HG03095 (cell line): ENCODE measurements around the gene CD2BP2.
"Not testable (repeated sequence)": the region's sequence is repeated elsewhere in the genome, so short reads cannot be mapped to it uniquely, and the experiment has no call there.

Experiments
- ATAC-seq: cut with Tn5 transposase; IDR thresholded peaks from one replicate; pipeline ENCODE4 v1.9.1; 2021; ENCODE audit warnings: moderate library complexity; ENCODE audit not compliant: unreplicated experiment

CD2BP2 gene

GRCh38 chr16:30355144-30355953 is at the start of gene CD2BP2:
CD2BP2 (minus strand) TSS chr16:30355308; CDS start chr16:30354681, 627 bp downstream.
- peak; percentile 50 for ATAC-seq

GRCh38 chr16:30401768-30402425 is 46.8 kb upstream of the CD2BP2 start:
- ATAC-seq = no peak

GRCh38 chr16:30399435-30400186 is 44.5 kb upstream of the CD2BP2 start:
- ATAC-seq = no peak

GRCh38 chr16:30398661-30399434 is 43.7 kb upstream of the CD2BP2 start:
- ATAC-seq = no peak

GRCh38 chr16:30397776-30398660 is 42.9 kb upstream of the CD2BP2 start:
- ATAC-seq = no peak

GRCh38 chr16:30397056-30397455 is 41.9 kb upstream of the CD2BP2 start:
- ATAC-seq = no peak

GRCh38 chr16:30396627-30397026 is 41.5 kb upstream of the CD2BP2 start:
- ATAC-seq = not testable (repeated sequence)

GRCh38 chr16:30395992-30396585 is 41.0 kb upstream of the CD2BP2 start:
- no peak for ATAC-seq

- ATAC-seq = peak; percentile 40
Measured at GRCh38 chr16:30395155-30395991, 40.3 kb upstream of the CD2BP2 start, which contains the start of gene ZNF48. ZNF48 (plus strand) TSS chr16:30395420; CDS start chr16:30395795, 375 bp downstream.

GRCh38 chr16:30394592-30395154 is 39.6 kb upstream of the CD2BP2 start:
- ATAC-seq = no peak

- ATAC-seq = no peak
Measured at GRCh38 chr16:30383521-30383920, 28.4 kb upstream of the CD2BP2 start.

- ATAC-seq = no peak
Measured at GRCh38 chr16:30382111-30382881, 27.2 kb upstream of the CD2BP2 start, which contains the start of gene SEPTIN1. SEPTIN1 (minus strand) TSS chr16:30382561; CDS start chr16:30382542, 19 bp downstream.

- no peak for ATAC-seq
Measured at GRCh38 chr16:30381291-30382041, 26.4 kb upstream of the CD2BP2 start.

GRCh38 chr16:30380803-30381208 is 25.7 kb upstream of the CD2BP2 start:
- ATAC-seq = no peak

- ATAC-seq = no peak
Measured at GRCh38 chr16:30380072-30380802, 25.1 kb upstream of the CD2BP2 start.
